Upper lobe of left lung (tissue), 4 donors: ENCODE results near the gene ABCA13.

Source experiments
- POLR2A ChIP-seq, 4 donors: fragments of 450-650 bp; IDR thresholded peaks; one replicate each; pipeline ENCODE4 v1.5.1; 2016 to 2017; ENCODE audit warnings: antibody characterized with exemption in 4 of 4, mild to moderate bottlenecking in 2 of 4
- POLR2AphosphoS5 ChIP-seq, 2 donors: sonication (generic); formaldehyde crosslinking; IDR thresholded peaks; one replicate each; pipeline ENCODE4 v1.5.1; 2017; ENCODE audit warnings: antibody characterized with exemption in 2 of 2
- TF ChIP-seq, protein P1 (sequence below), 6 experiments: fragments of 450-650 bp in 4 of 6; fragments of 200-600 bp in 2 of 6; sonication (generic) in 2 of 6; IDR thresholded peaks; one replicate each; pipeline ENCODE4 v1.5.1; 2016 to 2019; ENCODE audit warnings: antibody characterized with exemption in 6 of 6

DNA sequence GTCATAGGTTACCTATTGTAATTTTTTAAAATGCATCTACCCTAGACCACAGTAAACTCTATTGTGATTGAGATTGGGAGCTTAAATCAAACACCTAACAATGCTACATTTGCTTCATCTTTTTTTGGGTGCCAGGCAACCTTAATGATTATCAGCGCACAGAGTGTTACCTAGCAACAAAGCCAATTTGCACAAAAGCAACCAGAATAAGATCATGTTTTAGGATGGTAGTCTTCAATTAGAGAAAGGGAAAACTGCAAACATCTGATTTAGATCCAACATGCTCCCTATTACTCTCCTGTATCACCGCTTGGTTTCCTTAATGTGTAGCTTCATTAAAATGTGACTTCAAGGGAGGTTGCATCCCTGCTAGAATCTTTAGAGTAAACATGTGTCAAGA lies 226.9 kb downstream of the ABCA13 start:
- TF ChIP-seq POLR2A (IDR thresholded peaks at IDR 0.05): no peak
- TF ChIP-seq, protein P1, sequence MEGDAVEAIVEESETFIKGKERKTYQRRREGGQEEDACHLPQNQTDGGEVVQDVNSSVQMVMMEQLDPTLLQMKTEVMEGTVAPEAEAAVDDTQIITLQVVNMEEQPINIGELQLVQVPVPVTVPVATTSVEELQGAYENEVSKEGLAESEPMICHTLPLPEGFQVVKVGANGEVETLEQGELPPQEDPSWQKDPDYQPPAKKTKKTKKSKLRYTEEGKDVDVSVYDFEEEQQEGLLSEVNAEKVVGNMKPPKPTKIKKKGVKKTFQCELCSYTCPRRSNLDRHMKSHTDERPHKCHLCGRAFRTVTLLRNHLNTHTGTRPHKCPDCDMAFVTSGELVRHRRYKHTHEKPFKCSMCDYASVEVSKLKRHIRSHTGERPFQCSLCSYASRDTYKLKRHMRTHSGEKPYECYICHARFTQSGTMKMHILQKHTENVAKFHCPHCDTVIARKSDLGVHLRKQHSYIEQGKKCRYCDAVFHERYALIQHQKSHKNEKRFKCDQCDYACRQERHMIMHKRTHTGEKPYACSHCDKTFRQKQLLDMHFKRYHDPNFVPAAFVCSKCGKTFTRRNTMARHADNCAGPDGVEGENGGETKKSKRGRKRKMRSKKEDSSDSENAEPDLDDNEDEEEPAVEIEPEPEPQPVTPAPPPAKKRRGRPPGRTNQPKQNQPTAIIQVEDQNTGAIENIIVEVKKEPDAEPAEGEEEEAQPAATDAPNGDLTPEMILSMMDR (IDR thresholded peaks at IDR 0.05): no peak
- TF ChIP-seq POLR2AphosphoS5 (IDR thresholded peaks at IDR 0.05): no peak
